GM13976 (cell line): ENCODE data around the gene KLF13.

Experiments used
- DNase-seq: peaks from one replicate; pipeline ENCODE4 v3.0.0; 2012; ENCODE audit warnings: low spot score
- CTCF ChIP-seq: IDR thresholded peaks from 2 replicates; pipeline ENCODE4 v1.5.1; 2012; ENCODE audit warnings: borderline replicate concordance, mild to moderate bottlenecking; ENCODE audit not compliant: insufficient read depth; ENCODE audit errors: extremely low read depth, missing control alignments, control extremely low read depth
- in situ Hi-C: fragments of 300-500 bp; cut with MboI; formaldehyde crosslinking; loops from one replicate; pipeline ENCODE4 v1.12.0; 2022; ENCODE audit warnings: low sequenced_read_pairs, mixed read lengths, inconsistent platforms; ENCODE audit not compliant: unreplicated experiment

KLF13 gene

GRCh38 chr15:31409171-31409570, 82.5 kb downstream of the KLF13 start:
- TF ChIP-seq CTCF = no peak
- no peak for DNase-seq
- in situ Hi-C loops = no loop called here

GRCh38 chr15:31412824-31413223, 86.2 kb downstream of the KLF13 start:
- no peak for TF ChIP-seq CTCF
- DNase-seq = no peak
- in situ Hi-C loops = no loop called here

- in situ Hi-C loops = no loop called here
- DNase-seq = no peak
- no peak for TF ChIP-seq CTCF
Observed at GRCh38 chr15:31415201-31415600, 88.6 kb downstream of the KLF13 start.

- no peak for DNase-seq
- in situ Hi-C loops = no loop called here
Observed at GRCh38 chr15:31419820-31420219, 93.2 kb downstream of the KLF13 start.

GRCh38 chr15:31427411-31427810, 100.8 kb downstream of the KLF13 start:
- no peak for TF ChIP-seq CTCF
- in situ Hi-C loops = loop anchor here (25.0 kb wide), 1 partner anchor 215 kb away; no protein-coding TSS in a partner anchor
- no peak for DNase-seq

More at GRCh38 chr15:31419820-31420219, 93.2 kb downstream of the KLF13 start:
- TF ChIP-seq CTCF = no peak
